DND-41 (cell line): ENCODE measurements around the gene TGDS.

Experiments
- ATAC-seq: fragments of 200-7000 bp; cut with Tn5 transposase; 3 replicates; pipeline ENCODE4 v1.9.1; 2021; ENCODE audit warnings: low read depth; ENCODE audit not compliant: insufficient read depth
- DNase-seq: peaks from one replicate; pipeline ENCODE4 v3.0.0-alpha.2; 2020
- H2AFZ ChIP-seq: 2 replicates; pipeline ENCODE4 v1.6.0; 2012; ENCODE audit warnings: low read depth, low read length
- H3K27ac ChIP-seq: 2 replicates; pipeline ENCODE4 v1.5.1; 2012; ENCODE audit warnings: low read length, inconsistent platforms
- H3K27me3 ChIP-seq: fragments of 200-600 bp; sonication (generic); 2 replicates; pipeline ENCODE4 v1.6.0; 2012; ENCODE audit warnings: low read length, mild to moderate bottlenecking, inconsistent platforms; ENCODE audit not compliant: insufficient read depth, poor library complexity
- H3K36me3 ChIP-seq: 2 replicates; pipeline ENCODE4 v1.5.1; 2012; ENCODE audit warnings: low read length, inconsistent platforms; ENCODE audit not compliant: insufficient read depth
- H3K4me1 ChIP-seq: 2 replicates; pipeline ENCODE4 v1.5.1; 2012; ENCODE audit warnings: mild to moderate bottlenecking, low read length; ENCODE audit not compliant: insufficient read depth
- H3K4me2 ChIP-seq: 2 replicates; pipeline ENCODE4 v1.6.0; 2012; ENCODE audit warnings: mild to moderate bottlenecking, moderate library complexity, low read length, inconsistent platforms; ENCODE audit not compliant: insufficient read depth
- H3K4me3 ChIP-seq, 2 experiments: fragments of 200-600 bp in 1 of 2; shearing (Covaris generic) in 1 of 2; 2 replicates each; pipeline ENCODE4 v1.5.1; 2012 to 2016; ENCODE audit warnings: inconsistent platforms in 2 of 2, low read length in 2 of 2, mild to moderate bottlenecking in 2 of 2, low read depth in 1 of 2, moderate library complexity in 1 of 2
- H3K79me2 ChIP-seq: 2 replicates; pipeline ENCODE4 v1.6.0; 2012; ENCODE audit warnings: low read length, inconsistent platforms; ENCODE audit not compliant: insufficient read depth
- H3K9ac ChIP-seq: 2 replicates; pipeline ENCODE4 v1.6.0; 2012; ENCODE audit warnings: low read depth, mild to moderate bottlenecking, inconsistent platforms, low read length, moderate library complexity
- H3K9me3 ChIP-seq: 2 replicates; pipeline ENCODE4 v1.5.1; 2012; ENCODE audit warnings: low read length, moderate library complexity, mild to moderate bottlenecking, inconsistent platforms; ENCODE audit not compliant: insufficient read depth, severe bottlenecking
- H4K20me1 ChIP-seq: 2 replicates; pipeline ENCODE4 v1.6.0; 2012; ENCODE audit warnings: low read length; ENCODE audit not compliant: insufficient read depth
- EZH2 ChIP-seq: IDR thresholded peaks from 3 replicates; pipeline ENCODE4 v1.6.1; 2012; ENCODE audit warnings: borderline replicate concordance, low read depth, mild to moderate bottlenecking, moderate library complexity, low read length, inconsistent platforms; ENCODE audit not compliant: severe bottlenecking
- TF ChIP-seq, protein P1 (sequence below): IDR thresholded peaks from 2 replicates; pipeline ENCODE4 v1.5.1; 2012; ENCODE audit warnings: borderline replicate concordance, low read length, moderate library complexity, mild to moderate bottlenecking; ENCODE audit not compliant: poor library complexity, severe bottlenecking; ENCODE audit errors: extremely low read depth

TGDS gene

DNA sequence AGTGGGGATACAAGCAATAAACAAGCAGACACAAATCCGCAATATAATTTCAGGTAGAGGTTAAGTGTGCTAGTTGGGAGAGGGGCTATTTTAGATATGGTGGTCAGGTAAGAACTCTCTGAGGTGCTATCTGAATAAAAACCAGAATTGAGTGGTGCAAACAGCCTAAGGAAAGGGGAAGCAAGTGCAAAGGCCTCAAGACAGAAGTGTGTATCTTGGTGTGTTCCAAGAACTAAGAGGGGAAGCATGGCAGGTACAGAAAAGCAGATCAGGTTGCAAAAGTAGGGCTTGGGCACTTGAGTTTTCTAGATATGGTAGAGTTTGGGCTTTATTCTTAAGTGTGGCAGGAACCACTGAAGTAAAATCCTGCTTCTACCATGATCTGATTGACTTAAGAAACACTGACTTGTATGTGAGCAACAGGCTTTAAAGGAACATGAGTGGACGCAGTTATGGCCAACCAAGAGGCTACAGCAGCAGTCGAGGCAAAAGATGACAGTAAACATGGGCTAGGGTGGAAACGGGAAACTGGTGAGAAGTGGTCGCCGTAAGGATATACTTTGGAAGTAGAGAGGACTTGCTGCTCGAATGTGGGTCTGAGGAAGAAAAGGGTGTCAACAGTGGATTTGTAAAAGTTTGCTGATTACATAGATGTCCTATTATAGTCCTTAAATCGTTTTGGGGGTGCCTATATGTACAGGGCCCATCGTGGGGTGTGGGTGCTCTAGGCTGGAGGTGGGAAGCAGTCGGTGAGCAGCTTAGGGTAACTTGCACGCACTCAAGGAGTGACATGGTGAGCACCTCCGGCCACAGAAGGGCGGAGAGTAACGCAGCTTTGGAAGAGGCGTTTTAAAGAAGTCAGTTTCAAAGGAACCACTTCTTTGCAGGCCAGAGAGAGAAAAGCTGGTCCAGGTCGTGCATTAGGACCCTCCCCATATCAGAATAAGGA, 677 bp downstream of the TGDS start:
- DNase-seq: peak; percentile 41
- Histone ChIP-seq H3K27ac (peak overlapping the region; percentile 82), H3K9me3 (no peaks in the 10 kb centered on the region), H4K20me1 (no peaks in the 10 kb centered on the region; the same call in 1 of the 2 replicates), H3K4me2 (peak overlapping the region; percentile 94), H3K36me3 (peaks cover 32% of the 10 kb centered on the region), H3K4me1 (peaks cover 47% of the 10 kb centered on the region), H3K79me2 (peaks cover 54% of the 10 kb centered on the region), H3K27me3 (no peaks in the 10 kb centered on the region), H2AFZ (peak overlapping the region; percentile 68), H3K9ac (peak overlapping the region; percentile 81), H3K4me3 (peak overlapping the region; percentile 85 to 88)
- TF ChIP-seq, protein P1, sequence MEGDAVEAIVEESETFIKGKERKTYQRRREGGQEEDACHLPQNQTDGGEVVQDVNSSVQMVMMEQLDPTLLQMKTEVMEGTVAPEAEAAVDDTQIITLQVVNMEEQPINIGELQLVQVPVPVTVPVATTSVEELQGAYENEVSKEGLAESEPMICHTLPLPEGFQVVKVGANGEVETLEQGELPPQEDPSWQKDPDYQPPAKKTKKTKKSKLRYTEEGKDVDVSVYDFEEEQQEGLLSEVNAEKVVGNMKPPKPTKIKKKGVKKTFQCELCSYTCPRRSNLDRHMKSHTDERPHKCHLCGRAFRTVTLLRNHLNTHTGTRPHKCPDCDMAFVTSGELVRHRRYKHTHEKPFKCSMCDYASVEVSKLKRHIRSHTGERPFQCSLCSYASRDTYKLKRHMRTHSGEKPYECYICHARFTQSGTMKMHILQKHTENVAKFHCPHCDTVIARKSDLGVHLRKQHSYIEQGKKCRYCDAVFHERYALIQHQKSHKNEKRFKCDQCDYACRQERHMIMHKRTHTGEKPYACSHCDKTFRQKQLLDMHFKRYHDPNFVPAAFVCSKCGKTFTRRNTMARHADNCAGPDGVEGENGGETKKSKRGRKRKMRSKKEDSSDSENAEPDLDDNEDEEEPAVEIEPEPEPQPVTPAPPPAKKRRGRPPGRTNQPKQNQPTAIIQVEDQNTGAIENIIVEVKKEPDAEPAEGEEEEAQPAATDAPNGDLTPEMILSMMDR: no peak
- no peak for TF ChIP-seq EZH2
- peak; percentile 55 for ATAC-seq

DNA sequence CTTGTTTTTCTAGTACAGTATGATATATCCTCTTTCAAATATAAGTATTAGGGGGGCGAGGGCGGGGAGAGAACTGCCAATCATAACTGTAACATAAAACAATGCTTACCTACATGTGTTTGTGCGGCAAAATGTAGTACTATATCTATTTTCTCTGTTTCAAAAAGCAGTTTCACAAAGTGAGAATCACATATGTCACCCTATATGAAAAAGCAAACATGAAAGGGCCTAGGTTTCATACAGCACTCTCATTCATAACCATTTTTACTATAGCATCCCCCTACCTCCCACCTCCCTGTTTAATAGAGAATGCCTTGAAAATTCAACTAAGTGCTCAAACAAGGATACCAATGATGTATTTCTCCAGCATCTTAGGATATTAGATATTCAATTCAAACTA, 5.2 kb downstream of the TGDS start:
- TF ChIP-seq, protein P1: no peak
- TF ChIP-seq EZH2: no peak
- Histone ChIP-seq H3K9ac (no peak overlapping the region), H3K4me3 (no peak overlapping the region; a peak in 1 of 4 replicates), H3K27me3 (no peaks in the 10 kb centered on the region), H3K4me2 (peak overlapping the region; percentile 44; the same call in 1 of the 2 replicates), H3K27ac (no peak overlapping the region), H3K79me2 (peaks cover 87% of the 10 kb centered on the region), H4K20me1 (no peaks in the 10 kb centered on the region; the same call in 1 of the 2 replicates), H3K36me3 (peaks cover 58% of the 10 kb centered on the region), H3K4me1 (peaks cover 49% of the 10 kb centered on the region), H3K9me3 (no peaks in the 10 kb centered on the region), H2AFZ (no peak overlapping the region)
- ATAC-seq (no peak), DNase-seq (no peak)

DNA sequence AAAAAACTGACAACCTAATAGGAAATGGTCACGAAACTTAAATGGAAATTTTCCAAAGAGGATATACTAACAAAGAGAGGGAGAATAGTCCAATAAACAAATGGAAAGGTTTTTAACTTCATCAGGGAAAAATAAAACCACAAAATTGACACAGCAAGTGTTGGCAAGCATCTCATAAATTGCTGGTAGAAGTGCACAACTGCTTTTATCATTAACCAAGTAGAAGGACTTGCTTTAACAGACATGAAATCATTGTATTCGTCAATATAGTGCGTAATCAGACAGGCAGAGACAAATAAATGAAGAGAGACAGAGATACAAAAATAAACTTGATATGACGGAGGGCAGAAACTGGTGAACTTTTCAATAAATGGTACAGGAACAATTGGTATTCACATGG, 7.4 kb downstream of the TGDS start:
- Histone ChIP-seq H3K4me3 (no peak overlapping the region), H3K36me3 (peaks cover 74% of the 10 kb centered on the region), H3K9me3 (no peaks in the 10 kb centered on the region), H2AFZ (no peak overlapping the region), H3K4me2 (no peak overlapping the region), H3K79me2 (peaks cover 80% of the 10 kb centered on the region), H3K9ac (no peak overlapping the region), H4K20me1 (no peaks in the 10 kb centered on the region; the same call in 1 of the 2 replicates), H3K4me1 (peaks cover 31% of the 10 kb centered on the region), H3K27ac (no peak overlapping the region), H3K27me3 (no peaks in the 10 kb centered on the region)
- ATAC-seq (no peak), DNase-seq (no peak)
- TF ChIP-seq EZH2: no peak
- TF ChIP-seq, protein P1: no peak
